Measurements from ENCODE around the gene RAD51B.
A peak's percentile ranks its signal among the peaks of the same experiment; 100 is the strongest.

Gene RAD51B

GRCh38 chr14:68507544-68508081 is 688.0 kb downstream of the RAD51B start:
- no peak overlapping the region for H3K9ac ChIP-seq (ENCODE audit: insufficient read length)
- no peaks in the 10 kb centered on the region for H3K36me3 ChIP-seq (ENCODE audit: insufficient read depth, low read length)
- no peaks in the 10 kb centered on the region for H3K9me3 ChIP-seq (ENCODE audit: low read depth, low read length)
- TF ChIP-seq EZH2 (IDR thresholded peaks at IDR 0.05) (no peak), FOXP2 (optimal IDR thresholded peaks at IDR 0.05; ENCODE audit: control extremely low read depth, extremely low read length, insufficient read depth) (no peak), POLR2AphosphoS5 (IDR thresholded peaks at IDR 0.05; ENCODE audit: borderline replicate concordance, low read depth, low read length) (no peak)
- DNase-seq (ENCODE audit: low read depth, low spot score) = no peak
- no peak overlapping the region for H3K4me3 ChIP-seq
- H3K27ac ChIP-seq = no peak overlapping the region

DNA sequence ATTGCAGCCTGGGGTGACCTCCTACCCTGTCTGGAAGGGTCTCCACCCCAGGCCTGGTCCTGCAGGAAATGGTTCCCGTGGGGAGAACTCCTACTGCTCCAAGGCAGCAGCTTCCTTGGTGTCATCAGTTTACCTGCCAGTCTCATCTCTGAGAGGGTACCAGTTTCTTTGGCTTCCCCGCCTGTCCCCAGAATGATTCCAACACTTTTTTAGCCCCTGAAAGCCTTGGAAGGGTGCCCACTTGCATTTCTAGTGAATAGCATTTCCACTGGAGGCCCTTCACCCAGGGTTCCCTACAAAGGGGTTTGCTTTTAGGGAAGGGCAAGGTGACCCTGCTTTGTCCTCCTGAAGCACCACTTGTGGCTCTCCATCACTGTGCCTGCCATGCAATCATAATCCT is 689.0 kb downstream of the RAD51B start:
- TF ChIP-seq FOXP2 (optimal IDR thresholded peaks at IDR 0.05; ENCODE audit: control extremely low read depth, extremely low read length, insufficient read depth) (no peak), POLR2AphosphoS5 (IDR thresholded peaks at IDR 0.05; ENCODE audit: borderline replicate concordance, low read depth, low read length) (no peak), EZH2 (IDR thresholded peaks at IDR 0.05) (no peak)
- Histone ChIP-seq H3K9me3 (ENCODE audit: low read depth, low read length) (no peaks in the 10 kb centered on the region), H3K9ac (ENCODE audit: insufficient read length) (no peak overlapping the region), H3K4me3 (no peak overlapping the region), H3K36me3 (ENCODE audit: insufficient read depth, low read length) (no peaks in the 10 kb centered on the region), H3K27ac (no peak overlapping the region)
- no peak for DNase-seq (ENCODE audit: low read depth, low spot score)

GRCh38 chr14:68509188-68509983 is 689.8 kb downstream of the RAD51B start:
- Histone ChIP-seq H3K36me3 (ENCODE audit: insufficient read depth, low read length) (no peaks in the 10 kb centered on the region), H3K27ac (peak overlapping the region; percentile 78; the same call in 1 of the 2 replicates), H3K9me3 (ENCODE audit: low read depth, low read length) (no peaks in the 10 kb centered on the region), H3K9ac (ENCODE audit: insufficient read length) (no peak overlapping the region), H3K4me3 (no peak overlapping the region)
- TF ChIP-seq POLR2AphosphoS5 (IDR thresholded peaks at IDR 0.05; ENCODE audit: borderline replicate concordance, low read depth, low read length) (no peak), EZH2 (IDR thresholded peaks at IDR 0.05) (no peak), FOXP2 (optimal IDR thresholded peaks at IDR 0.05; ENCODE audit: control extremely low read depth, extremely low read length, insufficient read depth) (no peak)
- DNase-seq (ENCODE audit: low read depth, low spot score) = no peak

DNA sequence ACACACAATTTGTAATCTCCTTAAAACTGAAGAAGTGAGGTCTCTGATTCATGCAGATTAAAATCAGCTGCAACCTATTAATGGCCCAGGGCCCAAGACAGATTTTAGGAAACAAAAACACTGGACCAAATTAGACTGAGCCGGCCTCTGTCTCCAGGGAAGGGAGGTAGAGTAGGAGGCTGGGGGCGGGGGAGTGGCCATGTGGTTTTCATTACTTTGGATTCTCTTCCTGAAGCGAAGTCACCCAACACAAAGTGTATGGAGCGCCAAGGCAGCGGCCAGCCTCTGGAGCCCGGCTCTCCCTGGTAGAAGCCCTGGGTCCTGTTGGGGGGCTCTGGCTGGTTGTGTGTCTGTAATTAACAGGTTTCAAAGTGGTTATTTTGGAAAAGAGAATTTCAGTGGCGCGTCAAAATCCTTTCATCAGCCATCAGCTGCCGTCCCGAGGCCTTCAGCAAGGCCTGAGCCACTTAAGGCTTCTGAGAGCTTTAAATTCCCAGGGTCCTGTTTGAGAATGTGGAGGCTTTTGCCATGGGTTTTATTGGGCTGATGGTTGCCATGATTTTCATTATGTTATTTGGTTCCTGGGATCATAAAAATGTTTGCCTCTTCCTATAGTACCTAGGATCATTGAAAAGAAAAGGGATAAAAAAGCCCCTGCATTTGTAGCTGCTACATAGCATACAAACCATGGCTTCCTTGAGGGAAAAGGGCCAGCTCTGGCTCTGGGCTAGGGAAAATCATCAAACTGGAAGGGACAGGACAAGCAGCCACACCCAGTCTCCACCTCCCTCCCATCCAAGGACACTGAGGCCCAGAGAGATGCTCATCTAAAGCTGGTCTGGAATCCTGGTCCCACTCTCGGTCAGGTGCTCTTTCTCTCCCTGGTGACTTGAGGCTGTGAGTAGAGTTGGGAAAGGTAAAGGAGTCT is 690.9 kb downstream of the RAD51B start:
- Histone ChIP-seq H3K4me3 (peak overlapping the region; percentile 25; the same call in 1 of the 2 replicates), H3K9me3 (ENCODE audit: low read depth, low read length) (no peaks in the 10 kb centered on the region), H3K9ac (ENCODE audit: insufficient read length) (peak overlapping the region; percentile 18), H3K36me3 (ENCODE audit: insufficient read depth, low read length) (no peaks in the 10 kb centered on the region), H3K27ac (peak overlapping the region; percentile 78)
- TF ChIP-seq EZH2 (IDR thresholded peaks at IDR 0.05) (no peak), FOXP2 (optimal IDR thresholded peaks at IDR 0.05; ENCODE audit: control extremely low read depth, extremely low read length, insufficient read depth) (no peak), POLR2AphosphoS5 (IDR thresholded peaks at IDR 0.05; ENCODE audit: borderline replicate concordance, low read depth, low read length) (no peak)
- DNase-seq (ENCODE audit: low read depth, low spot score) = no peak

DNA sequence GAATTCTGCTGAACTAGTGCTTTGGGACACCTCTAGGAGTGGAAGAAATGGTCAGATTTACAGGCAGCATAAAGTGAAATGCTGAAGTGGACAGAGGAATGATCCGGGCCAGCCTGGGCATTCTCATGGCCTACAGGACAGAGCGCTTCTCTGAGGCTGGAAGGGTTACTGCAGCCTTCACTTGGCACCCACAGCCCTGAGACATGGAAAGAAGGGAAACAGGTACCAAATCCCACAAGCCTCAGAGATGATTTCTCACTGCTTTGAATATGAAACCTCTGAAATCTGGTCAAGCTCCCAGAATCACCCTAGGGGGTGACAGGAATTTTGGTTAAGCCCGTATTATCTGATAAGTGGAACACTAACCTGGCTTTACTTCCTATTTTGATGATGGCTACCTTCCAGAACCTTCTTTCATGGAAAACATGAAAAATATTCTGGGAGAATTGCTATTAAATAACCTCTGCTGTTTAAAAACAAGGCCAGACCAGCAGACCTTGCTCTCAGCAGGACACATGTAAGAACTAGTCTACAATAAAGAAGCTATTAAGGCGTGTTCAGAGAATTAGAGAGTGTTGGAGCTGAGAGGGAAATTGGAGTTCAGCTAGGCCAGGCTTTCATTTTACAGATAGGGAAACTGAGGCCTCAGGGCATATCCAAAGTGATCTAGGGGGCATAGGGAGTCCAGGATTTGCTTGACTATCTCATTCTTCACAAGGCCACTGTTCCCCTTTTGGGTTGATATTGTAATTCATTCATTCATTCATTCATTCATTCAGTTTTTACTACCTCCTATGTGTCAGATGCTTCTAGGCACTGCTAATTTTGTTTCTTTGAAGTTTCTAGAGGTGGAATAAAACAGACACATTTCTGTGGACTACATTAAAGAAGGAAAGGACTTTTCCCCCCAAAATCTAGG is 691.8 kb downstream of the RAD51B start:
- Histone ChIP-seq H3K27ac (peak overlapping the region; percentile 78), H3K9me3 (ENCODE audit: low read depth, low read length) (no peaks in the 10 kb centered on the region), H3K36me3 (ENCODE audit: insufficient read depth, low read length) (no peaks in the 10 kb centered on the region), H3K9ac (ENCODE audit: insufficient read length) (no peak overlapping the region), H3K4me3 (no peak overlapping the region)
- TF ChIP-seq POLR2AphosphoS5 (IDR thresholded peaks at IDR 0.05; ENCODE audit: borderline replicate concordance, low read depth, low read length) = no peak
- DNase-seq (ENCODE audit: low read depth, low spot score) = no peak

- no peak overlapping the region for H3K9ac ChIP-seq (ENCODE audit: insufficient read length)
- TF ChIP-seq FOXP2 (optimal IDR thresholded peaks at IDR 0.05; ENCODE audit: control extremely low read depth, extremely low read length, insufficient read depth) (no peak), EZH2 (IDR thresholded peaks at IDR 0.05) (no peak), POLR2AphosphoS5 (IDR thresholded peaks at IDR 0.05; ENCODE audit: borderline replicate concordance, low read depth, low read length) (no peak)
- 0 out of 2 replicates have a peak overlapping the region, but pooled peaks have one; percentile 15 for H3K27ac ChIP-seq
- H3K9me3 ChIP-seq (ENCODE audit: low read depth, low read length) = no peaks in the 10 kb centered on the region
- no peaks in the 10 kb centered on the region for H3K36me3 ChIP-seq (ENCODE audit: insufficient read depth, low read length)
- no peak overlapping the region for H3K4me3 ChIP-seq
- no peak for DNase-seq (ENCODE audit: low read depth, low spot score)
Measured at GRCh38 chr14:68512088-68512487, 692.5 kb downstream of the RAD51B start.

- Histone ChIP-seq H3K9me3 (ENCODE audit: low read depth, low read length) (no peaks in the 10 kb centered on the region), H3K9ac (ENCODE audit: insufficient read length) (no peak overlapping the region), H3K27ac (no peak overlapping the region), H3K4me3 (no peak overlapping the region), H3K36me3 (ENCODE audit: insufficient read depth, low read length) (no peaks in the 10 kb centered on the region)
- TF ChIP-seq EZH2 (IDR thresholded peaks at IDR 0.05) (no peak), POLR2AphosphoS5 (IDR thresholded peaks at IDR 0.05; ENCODE audit: borderline replicate concordance, low read depth, low read length) (no peak), FOXP2 (optimal IDR thresholded peaks at IDR 0.05; ENCODE audit: control extremely low read depth, extremely low read length, insufficient read depth) (no peak)
- DNase-seq (ENCODE audit: low read depth, low spot score) = no peak
Measured at GRCh38 chr14:68513137-68513536, 693.6 kb downstream of the RAD51B start.
